Activated T-helper 1 cell treated with Interleukin-2 at 50 U/mL for 16 hours (primary cell): Measurements from ENCODE around the gene RAB26.

Source experiments
- DNase-seq: peaks from one replicate; pipeline ENCODE4 v3.0.0-alpha.2; 2020; ENCODE audit warnings: low read depth

The RAB26 gene

DNA sequence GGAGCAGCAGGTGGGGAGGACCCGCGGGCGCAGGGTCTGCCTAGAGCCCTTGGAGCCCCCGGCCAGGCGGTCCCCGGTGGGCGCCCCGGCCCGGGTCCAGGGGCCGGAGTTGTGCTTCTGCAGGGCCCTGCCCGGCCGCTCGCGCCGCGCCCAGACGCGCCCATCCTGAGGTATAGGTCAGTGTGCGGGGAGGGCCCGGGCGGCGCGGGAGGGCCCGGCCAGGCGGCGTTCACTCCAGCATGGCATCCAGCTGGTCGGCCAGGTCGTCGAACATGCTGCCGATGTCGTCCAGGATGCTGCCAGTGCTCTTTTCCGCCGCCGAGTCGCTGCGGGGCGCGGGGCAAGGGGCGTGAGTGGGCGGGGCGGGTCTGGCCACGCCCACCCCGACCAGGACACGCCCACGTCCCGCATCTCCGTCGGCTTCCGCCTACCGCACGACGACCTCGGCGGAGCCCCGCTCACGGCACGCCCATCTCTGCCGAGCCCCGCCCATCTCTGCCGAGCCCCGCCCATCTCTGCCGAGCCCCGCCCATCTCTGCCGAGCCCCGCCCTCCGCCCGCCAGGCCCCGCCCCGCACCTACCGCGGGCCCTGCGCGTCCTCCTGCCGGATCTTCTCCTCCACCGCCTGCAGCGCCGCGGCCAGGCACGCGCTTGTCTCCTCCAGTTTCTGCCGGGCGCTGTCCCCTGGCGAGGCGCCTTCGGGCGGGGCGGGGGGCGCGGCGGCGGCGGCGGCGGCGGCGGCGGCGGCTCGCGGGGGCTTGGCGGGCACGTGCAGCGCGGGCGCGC lies 30.1 kb downstream of the RAB26 start:
- peak; percentile 24 for DNase-seq

DNA sequence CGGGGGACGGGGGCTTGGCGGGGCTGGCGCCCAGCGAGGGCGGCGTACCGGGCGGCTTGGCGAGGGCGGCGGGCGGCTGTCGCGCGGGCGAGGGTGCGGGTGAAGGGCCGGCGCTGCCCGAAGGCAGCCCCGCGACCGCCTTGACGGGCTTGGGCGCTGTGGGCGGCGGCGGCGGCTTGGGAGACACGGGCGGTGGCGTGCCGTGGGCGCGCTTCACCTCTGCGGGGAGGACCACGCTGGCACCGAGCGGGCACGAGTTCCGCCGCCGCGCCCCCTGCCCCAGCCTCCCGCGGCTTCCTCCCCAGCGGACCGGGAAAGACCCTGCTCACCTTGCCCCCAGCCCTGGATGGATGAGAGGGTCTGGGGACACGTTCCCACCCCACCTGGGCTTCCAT lies 30.7 kb downstream of the RAB26 start:
- no peak for DNase-seq

DNA sequence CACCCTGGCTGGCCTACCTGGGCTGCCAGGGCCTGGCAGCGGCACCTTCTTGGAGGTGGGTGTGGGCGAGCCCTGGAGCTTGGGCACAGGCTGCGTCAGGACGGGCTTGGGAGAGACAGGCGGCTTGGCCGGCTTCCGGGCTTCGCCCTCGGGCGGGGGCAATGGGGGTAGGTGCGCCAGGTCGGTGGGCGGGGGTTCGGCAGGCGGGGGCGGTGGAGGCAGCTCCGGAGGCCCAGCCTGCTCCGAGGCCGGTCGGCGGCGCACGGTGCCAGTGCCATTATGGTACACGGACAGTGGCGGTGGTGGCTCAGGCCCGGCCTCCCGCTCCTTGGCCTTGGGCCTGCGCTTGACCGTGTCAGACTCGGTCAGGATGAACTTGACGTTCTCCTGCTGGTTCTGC lies 31.2 kb downstream of the RAB26 start:
- no peak for DNase-seq

DNA sequence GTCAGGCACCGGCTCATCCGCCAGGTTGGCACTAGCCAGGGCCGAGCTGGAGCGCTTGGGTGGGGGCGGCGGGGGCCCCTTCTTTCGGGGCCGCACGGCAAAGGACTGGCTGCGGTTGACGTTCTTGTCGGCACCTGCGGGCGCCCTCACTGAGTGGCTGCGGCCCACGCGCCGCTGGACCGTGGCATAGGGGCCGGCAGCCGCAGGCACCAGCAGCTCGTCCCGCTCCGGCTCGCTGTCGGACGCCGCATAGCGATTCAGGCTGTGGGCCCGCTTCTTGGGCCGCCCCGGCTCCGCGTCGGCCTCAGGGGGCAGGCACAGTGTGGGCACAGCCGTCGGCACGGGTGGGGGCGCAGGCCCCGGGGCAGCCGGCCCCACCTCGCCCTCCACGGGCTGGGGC lies 32.0 kb downstream of the RAB26 start:
- DNase-seq: no peak

DNA sequence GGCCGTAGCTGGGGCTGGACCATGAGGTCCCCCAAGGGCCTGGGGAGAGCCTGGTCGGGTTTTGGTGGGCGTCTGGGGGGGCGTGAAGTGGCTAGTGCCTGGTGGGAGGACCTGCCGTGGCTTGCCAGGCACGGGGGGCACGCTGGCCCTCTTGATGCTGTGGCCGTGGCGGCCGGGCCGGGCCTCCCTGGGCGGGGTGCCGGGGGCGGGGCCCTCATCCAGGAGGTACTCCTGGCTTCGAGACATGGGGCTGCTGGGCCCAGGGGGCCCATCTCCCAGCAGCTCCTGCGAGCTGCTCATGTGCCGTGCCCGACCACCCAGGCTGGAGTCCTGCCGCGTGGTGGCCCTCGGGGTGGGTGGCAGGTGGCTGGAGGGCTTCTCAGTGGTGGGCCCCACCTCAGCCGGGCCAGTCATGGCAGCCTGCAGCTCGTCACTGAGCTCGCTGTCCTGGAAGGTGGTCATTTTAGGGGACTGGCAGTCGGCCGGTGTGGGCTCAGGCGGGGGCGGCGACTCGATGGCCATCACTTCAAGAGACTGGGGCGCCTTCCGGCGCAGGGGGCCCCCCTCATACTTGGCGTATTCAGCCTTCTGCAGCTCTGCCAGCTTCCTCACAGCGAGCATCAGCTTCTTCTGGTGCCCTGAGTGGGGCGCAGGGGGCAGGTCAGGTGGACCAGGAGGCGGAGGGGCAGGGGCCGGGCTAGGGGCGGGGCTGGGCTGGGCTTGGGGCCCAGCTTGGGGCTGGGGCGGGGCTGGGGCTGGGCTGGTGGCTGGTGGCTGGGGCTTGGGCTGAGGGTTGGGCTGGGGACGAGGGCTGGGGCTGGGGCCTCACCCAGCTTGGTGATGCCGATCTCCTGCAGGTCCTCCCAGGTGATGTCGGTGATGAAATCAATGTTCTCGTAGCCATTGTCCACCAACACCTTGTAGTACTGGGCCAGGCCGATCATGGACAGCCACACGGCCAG lies 32.8 kb downstream of the RAB26 start:
- DNase-seq: no peak

DNA sequence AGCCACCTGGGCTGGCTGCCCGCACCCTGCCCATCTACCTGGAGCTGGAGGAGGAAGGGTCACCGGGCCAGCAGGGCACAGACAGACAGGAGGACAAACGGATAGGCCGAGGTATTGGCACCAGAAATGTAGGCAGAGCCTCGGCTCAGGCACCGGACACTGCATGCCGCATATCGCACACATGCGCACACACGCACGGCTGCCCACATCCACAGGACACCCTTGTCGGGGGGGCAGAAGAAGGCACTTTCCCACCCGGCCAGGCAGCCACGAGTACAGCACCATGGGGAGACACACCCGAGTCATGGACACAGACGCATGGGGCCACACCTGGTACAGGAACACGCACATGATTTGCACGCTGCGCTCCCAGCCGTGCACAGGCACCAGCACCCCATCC lies 33.5 kb downstream of the RAB26 start:
- no peak for DNase-seq

DNA sequence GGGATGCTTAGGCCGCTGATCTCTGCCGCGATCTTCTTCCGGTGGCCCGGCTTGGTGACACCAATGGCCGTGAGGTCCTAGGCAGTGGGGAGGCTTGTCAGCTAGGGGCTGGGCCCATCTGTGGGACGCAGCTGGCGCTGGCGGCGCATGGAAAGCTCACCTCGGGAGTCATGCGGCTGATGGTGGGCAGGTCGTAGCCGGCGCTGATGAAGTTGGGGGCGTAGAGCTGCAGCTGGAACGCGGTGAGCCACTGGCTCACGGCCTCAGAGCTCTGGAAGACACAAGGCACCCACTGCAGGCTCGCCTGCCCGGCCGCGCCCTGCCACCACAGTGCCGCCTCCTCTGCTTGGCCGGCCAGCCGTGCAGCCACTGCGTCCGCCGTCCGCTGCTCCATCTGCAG lies 35.2 kb downstream of the RAB26 start:
- DNase-seq: no peak

DNA sequence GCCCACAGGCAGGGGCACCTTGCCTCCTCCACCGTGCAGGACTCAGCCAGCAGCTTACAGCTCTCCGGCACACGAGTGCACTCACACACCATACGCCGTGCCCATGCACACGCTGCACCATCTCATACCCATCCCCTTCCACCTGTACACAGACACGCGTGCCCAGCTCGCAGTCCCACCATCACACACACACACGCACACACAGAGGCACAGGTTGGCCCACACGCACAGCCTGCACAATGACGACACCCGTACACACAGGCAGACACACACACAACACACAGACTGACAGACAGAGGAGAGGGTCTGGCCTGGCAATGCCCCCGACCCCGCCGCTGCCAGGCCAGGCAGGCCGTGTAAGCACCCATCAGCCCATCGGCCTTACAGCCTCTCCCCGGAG lies 35.9 kb downstream of the RAB26 start:
- DNase-seq: no peak

DNA sequence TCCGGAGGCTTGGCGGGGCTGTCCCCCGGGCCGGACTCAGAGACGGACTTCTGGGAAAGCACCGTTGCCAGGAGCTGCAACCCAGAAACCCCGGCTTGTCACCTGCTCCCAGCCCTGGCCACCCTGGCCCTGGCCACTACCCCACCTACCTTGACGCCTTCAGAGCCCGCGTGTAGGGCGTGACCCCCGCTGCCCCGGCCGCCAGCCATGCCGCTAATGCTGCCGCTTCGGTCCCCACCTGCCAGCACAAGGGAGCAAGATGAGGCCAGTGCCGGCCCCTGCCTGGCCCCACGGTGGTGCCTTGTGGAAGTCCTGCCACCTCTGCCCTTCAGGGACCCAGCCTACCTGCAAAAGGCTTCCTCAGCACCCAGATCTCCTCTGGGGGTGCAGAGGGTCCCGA lies 36.5 kb downstream of the RAB26 start:
- DNase-seq: no peak

DNA sequence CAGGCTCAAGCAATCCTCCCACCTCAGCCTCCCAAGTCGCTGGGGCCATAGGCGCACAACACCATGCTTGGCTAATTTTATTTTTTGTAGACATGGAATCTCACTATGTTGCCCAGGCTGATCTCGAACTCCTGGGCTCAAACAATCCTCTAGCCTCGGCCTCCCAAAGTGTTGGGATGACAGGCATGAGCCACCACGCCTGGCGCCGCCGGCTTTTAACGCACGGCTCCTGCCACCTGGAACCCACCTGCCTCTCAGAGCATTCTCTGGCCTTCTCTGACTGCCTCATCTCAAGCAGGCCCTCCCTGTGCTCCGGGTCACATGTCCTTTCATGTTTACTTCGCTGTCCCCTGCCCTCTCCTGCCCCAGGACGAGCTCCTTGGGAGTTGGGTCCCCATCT lies 37.6 kb downstream of the RAB26 start:
- no peak for DNase-seq

DNA sequence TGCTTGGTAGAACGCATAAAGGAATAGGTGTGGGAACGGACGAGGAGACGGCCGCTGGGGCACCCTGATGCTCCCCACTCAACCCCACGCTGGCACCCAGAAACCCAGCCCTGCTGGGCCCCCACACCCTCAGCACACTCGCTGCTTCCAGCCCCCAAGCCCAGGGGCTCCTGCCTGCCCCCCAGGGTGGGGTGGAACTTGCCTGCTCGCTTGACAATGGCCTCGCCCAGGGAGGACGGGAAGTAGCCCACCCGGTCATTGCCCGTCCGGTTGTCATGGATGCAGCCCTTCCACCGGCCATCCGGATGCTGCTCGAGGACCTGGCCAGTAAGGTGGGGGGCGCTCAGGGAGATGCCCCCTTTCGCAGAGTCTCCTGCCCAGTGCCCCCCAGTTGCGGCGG lies 38.1 kb downstream of the RAB26 start:
- no peak for DNase-seq

DNA sequence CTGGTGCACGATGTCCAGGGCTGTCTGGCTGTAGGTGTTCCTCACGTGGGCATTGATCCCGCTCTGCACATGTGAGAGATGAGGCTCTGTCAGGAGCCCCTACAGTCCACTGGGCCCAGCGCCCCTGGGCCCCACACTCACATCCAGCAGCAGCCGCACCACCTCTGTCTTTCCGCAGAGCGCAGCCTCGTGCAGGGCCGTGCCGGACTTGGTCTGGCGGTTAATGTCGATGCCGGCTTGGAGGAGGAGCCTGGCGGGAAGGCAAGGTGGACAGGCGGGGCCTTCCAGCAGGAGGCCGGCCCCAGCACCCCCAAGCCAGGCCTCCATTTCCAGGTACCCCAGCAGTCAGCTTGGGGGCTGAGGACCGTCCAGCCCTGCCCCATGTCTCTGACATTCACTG lies 38.8 kb downstream of the RAB26 start:
- DNase-seq: no peak

DNA sequence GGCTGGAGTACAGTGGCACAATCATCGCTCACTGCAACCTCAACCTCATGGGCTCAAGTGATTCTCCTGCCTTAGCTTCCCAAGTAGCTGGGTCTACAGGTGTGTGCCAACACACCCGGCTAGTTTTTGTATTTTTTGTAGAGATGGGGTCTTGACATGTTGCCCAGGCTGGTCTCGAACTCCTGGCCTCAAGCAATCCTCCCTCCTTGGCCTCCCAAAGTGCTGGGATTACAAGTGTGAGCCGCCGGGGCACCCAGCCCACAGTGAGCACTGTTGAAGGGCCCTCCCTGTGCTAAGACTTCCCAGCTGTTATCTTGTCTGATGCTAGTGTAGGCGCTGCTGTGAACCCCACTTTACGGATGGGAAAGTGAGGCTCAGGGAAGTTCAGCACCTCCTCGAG lies 40.0 kb downstream of the RAB26 start:
- DNase-seq: no peak

DNA sequence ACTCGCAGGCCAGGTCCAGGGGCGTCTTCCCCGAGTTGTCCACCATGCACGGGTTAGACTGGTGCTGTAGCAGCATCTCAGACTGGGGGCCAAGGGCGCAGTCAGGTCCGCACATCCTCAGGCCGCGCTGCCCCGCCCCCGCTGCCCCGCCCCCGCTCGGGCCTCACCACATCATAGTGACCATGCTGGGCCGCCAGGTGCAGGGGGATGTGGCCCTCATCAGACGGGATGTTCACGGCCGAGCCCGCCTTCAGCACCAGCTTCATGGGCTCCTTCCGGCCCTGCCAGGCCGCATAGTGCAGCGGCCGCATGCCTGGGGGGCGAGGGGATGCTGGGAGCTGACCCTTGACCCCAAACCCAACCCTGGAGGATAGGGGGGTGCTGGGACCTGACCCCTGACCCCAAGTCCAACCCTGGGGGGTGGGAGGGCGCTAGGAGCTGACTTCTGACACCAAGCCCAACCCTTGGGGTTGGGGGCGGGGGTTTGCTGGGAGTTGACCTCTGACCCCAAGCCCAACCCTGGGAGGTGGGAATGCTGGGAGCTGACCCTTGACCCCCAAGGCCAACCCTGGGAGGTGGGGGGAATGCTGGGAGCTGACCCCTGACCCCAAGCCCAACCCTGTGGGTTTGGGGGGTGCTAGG lies 40.9 kb downstream of the RAB26 start:
- no peak for DNase-seq

DNA sequence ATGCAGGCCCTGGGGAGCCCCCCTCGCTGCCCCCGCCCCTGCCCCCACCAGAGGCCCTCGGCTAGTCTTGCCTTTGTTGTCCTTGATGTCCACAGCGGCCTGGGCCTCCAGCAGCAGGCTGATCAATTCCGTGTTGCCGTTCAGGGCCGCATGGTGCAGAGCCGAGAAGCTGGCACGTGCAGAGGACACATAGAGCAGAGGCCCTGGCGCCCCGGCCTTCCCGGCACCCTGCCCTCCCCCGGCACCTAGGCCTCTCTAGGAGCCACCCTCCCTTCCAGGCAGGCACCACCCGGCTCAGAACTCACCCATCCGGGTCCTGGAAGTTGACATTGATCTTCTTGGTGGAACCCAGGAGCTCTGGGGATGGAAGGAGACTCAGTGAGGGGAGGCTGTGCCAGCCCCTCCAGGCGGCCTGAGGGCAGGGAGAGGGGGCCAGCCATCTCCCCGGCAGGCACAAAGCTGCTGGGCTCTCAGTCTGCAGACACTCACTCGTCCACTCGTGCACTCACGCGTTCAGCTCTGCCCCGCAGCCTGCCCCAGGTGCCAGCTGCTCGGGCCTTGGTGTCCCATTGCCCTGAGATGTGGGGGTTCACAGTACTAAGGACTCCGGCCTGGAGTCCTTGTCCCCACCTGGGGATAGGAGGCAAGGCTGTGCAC lies 41.7 kb downstream of the RAB26 start:
- no peak for DNase-seq

DNA sequence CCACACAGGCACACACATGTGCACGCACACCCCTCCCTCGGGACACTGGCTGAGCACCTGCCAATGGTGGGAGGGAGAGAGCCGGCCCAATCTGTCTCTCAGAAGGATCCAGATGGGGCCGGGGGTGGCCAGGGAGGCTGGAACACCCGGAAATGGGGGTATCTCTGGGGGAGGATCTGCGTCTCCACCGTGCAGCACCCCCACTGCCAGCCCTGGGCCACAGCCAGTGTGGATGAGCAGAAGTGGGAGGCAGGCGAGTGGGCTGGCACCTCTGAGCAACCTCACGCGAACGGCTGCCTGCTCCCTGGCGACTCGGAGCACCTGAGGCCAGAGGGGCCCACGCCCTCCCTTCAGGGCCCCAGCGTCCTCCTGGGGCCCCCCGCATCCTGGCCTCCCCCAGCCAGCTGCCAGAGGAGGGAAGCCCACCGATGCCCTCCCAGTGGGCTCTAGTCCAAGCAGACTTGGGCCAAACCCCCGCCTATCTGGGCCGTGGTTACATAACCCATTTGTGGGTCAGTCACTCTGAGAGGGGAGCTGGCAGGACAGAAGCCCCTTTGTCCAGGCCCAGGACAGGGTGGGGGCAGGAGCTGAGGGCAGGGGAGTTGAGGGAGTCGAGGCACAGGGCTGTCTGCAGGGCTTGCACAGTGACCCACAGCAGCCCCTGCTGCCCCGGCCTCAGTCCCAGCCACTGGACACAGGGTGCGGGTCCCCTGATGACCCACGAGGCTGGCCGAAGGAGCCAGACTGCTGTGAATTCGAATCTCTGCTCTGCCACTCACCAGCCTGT lies 42.4 kb downstream of the RAB26 start:
- no peak for DNase-seq

DNA sequence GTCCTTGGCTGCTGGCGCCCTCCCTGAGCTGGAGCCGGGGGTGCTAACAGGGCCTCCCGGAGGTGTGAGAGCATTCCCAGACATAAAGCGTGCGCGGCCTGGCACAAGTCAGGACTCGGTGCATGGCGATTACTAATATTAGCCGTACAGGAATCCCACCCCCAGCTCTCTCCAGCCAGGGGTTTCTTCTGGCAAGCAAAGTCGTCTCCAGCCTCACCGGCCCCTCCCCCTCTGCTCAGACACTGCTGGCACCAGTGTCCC lies 43.0 kb downstream of the RAB26 start:
- no peak for DNase-seq

DNA sequence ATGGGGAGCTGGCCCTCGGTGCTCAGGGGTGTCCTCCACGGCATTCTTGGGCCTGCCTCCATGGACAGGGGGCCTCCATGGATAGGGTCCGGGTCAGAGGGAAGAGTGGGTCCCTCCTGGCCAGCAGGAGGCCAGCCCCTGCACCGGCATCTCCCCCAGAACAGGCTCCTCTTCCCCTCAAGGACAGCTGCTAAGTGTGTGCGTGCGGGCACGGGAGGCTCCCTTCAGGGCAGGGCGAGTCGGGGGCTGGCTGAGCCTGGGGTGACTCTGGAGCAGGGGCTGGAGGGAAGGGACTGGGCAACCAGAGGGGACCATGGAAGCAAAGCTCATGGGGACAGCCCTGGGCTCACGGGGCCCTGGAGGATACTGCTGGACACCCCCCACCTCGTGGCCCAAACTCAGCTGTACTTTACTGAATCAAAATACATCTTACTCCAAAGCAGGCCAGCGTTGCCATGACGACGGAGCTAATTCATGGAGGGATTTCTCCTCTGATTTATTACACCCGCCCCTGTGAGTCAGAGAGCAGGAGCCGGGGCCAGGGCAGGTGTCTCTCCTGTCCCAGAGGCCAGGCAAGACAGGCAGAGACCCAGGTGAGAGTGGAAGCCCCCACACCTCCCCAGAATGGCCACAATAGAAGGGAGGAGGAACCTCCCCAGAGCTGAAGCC lies 45.9 kb downstream of the RAB26 start:
- DNase-seq: no peak

DNA sequence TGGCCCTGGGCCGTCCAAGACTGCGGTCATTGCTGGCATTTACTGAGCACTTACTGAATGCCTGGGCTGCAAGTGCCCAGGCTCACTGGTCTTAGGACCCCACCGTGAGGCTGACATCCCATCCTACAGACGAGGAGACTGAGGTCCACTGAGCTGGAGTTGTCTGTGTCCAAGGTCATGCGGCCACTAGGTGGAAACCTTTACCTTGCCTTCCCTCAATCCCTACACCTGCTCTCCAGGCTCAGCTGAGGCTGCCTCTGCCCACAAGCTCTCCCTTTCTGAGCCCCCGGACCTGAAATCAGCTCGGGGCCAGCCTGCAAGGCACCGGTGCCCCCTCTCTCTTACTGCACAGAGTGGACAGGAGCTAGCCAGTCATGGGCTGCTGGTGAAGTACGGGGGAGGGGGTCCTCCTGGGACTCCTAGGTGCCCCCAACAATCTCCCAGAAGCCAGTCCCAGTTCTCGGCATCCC lies 46.5 kb downstream of the RAB26 start:
- DNase-seq: peak; percentile 24

DNA sequence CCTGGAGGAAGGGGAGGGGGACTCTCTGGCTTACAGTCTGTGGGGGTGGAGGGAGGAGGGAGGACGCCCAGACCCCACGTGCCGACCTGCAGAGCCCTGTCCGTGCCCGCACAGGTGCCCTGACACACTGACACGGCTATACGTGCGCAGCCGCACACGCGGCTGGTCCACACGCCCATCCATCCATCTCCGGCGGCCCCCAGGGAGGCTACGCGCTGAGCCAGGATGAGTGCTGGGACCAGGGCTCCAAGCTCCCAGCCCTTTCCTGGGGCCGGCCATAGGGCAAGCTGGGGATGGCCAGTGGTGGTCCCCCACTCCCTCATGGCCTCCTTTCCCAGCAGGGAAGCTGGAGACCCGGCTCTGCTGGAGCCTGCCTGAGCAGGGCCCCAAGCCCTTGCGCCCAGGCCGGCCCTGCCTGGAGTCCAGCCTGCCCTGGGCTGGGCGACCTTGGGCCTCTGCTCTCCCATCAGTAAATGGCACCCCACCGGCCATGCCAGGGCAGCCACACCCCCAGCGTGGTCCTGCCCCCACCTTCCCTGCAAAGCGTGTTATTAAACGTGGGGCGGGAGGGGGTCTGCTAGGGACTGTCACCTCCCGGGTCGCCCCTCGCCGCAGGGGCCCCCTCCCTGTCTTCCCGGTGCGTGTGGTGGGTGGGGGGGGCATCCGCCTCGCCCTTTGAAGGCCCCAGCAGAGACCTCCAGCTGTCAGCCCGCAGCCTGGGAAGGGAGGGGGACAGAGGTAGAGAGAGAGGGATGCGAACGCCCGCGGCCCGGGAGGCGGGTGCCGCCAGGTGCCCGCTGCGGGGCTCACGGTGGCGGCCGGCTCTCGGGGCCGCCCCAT lies 47.1 kb downstream of the RAB26 start:
- DNase-seq: no peak
